Measurements from ENCODE around the gene TMEM209.
"Not testable (repeated sequence)": the region's sequence is repeated elsewhere in the genome, so short reads cannot be mapped to it uniquely, and the experiment has no call there.

TMEM209 gene

GRCh38 chr7:130231792-130232191 is 26.6 kb upstream of the TMEM209 start (continued):
- TF ChIP-seq ZNF660 (tag by site-specific recombination; IDR thresholded peaks at IDR 0.05) = no peak

GRCh38 chr7:130229981-130230380 is 24.8 kb upstream of the TMEM209 start:
- H3K9me3 ChIP-seq (ENCODE audit: control insufficient read depth, insufficient read depth, low read depth, low read length); H3K4me3 ChIP-seq (ENCODE audit: low read depth, low read length); H3K36me3 ChIP-seq (ENCODE audit: control insufficient read depth in 2 of 2, insufficient read depth in 1 of 2, low read length in 2 of 2); H3K27ac ChIP-seq (ENCODE audit: extremely low read depth, low read depth, low read length); H3K4me1 ChIP-seq (ENCODE audit: control insufficient read depth, insufficient read depth, low read length): not testable (repeated sequence)
- CTCF ChIA-PET = interaction anchor here (0.6 kb wide), 1 partner anchor 146 kb away, joined by 3 read pairs; no protein-coding TSS in a partner anchor
- POLR2A ChIA-PET = interaction anchor here (1.4 kb wide), 1 partner anchor 25 kb away, joined by 3 read pairs; the partner anchor contains the start of gene TMEM209

DNA sequence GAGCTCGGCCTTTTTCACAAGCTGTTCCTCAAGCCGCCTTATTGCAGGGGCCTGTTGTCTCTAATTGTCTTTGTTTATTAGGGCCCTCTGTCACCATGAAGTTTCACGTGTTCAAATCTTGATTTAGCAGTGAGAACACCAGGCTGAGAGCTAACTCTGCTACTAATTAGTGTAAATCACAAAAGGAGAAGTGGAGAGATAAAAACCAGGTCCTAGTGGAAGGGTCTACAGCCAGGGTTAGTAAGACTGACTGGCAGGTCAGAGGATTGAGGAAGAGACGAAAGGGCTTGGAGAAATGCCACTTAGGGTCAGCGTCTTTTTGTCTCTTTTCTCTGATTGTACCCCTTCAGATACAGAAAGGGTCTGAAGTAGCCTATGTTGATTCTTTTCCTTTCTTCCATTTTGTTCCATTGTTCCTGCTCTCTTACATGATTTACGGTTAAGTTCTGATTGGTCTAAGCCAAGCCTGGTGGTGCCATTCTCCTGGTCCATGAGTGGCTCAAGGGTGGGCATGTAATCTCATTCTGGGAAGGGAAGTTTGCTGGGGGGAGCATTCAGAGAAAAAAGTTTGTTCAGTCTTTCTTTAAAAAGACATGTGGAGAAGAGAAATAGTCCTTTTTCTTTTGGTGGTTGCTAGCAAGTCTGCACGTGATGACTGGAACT is 23.8 kb upstream of the TMEM209 start:
- POLR2A ChIA-PET = no interaction called here
- CTCF ChIA-PET = no interaction called here
- TF ChIP-seq GLIS2 (tag by site-specific recombination; IDR thresholded peaks at IDR 0.05) (no peak), ZNF211 (tag by site-specific recombination; IDR thresholded peaks at IDR 0.05; ENCODE audit: low read depth) (no peak), ZNF660 (tag by site-specific recombination; IDR thresholded peaks at IDR 0.05) (no peak), ZNF544 (tag by site-specific recombination; IDR thresholded peaks at IDR 0.05) (no peak), ZNF174 (tag by site-specific recombination; IDR thresholded peaks at IDR 0.05) (no peak), ZNF354C (tag by site-specific recombination; IDR thresholded peaks at IDR 0.05; ENCODE audit: borderline replicate concordance, low read depth) (no peak), ZNF645 (tag by site-specific recombination; IDR thresholded peaks at IDR 0.05) (no peak), ZNF266 (tag by site-specific recombination; IDR thresholded peaks at IDR 0.05; ENCODE audit: low read depth) (no peak), ZNF19 (tag by site-specific recombination; IDR thresholded peaks at IDR 0.05; ENCODE audit: low read depth) (no peak), ZNF692 (tag by site-specific recombination; IDR thresholded peaks at IDR 0.05) (no peak)
- TF ChIP-seq, protein P1, sequence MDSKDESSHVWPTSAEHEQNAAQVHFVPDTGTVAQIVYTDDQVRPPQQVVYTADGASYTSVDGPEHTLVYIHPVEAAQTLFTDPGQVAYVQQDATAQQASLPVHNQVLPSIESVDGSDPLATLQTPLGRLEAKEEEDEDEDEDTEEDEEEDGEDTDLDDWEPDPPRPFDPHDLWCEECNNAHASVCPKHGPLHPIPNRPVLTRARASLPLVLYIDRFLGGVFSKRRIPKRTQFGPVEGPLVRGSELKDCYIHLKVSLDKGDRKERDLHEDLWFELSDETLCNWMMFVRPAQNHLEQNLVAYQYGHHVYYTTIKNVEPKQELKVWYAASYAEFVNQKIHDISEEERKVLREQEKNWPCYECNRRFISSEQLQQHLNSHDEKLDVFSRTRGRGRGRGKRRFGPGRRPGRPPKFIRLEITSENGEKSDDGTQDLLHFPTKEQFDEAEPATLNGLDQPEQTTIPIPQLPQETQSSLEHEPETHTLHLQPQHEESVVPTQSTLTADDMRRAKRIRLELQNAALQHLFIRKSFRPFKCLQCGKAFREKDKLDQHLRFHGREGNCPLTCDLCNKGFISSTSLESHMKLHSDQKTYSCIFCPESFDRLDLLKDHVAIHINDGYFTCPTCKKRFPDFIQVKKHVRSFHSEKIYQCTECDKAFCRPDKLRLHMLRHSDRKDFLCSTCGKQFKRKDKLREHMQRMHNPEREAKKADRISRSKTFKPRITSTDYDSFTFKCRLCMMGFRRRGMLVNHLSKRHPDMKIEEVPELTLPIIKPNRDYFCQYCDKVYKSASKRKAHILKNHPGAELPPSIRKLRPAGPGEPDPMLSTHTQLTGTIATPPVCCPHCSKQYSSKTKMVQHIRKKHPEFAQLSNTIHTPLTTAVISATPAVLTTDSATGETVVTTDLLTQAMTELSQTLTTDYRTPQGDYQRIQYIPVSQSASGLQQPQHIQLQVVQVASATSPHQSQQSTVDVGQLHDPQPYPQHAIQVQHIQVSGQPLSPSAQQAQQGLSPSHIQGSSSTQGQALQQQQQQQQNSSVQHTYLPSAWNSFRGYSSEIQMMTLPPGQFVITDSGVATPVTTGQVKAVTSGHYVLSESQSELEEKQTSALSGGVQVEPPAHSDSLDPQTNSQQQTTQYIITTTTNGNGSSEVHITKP (tag by site-specific recombination; IDR thresholded peaks at IDR 0.05) = no peak
- TF ChIP-seq, protein P2, sequence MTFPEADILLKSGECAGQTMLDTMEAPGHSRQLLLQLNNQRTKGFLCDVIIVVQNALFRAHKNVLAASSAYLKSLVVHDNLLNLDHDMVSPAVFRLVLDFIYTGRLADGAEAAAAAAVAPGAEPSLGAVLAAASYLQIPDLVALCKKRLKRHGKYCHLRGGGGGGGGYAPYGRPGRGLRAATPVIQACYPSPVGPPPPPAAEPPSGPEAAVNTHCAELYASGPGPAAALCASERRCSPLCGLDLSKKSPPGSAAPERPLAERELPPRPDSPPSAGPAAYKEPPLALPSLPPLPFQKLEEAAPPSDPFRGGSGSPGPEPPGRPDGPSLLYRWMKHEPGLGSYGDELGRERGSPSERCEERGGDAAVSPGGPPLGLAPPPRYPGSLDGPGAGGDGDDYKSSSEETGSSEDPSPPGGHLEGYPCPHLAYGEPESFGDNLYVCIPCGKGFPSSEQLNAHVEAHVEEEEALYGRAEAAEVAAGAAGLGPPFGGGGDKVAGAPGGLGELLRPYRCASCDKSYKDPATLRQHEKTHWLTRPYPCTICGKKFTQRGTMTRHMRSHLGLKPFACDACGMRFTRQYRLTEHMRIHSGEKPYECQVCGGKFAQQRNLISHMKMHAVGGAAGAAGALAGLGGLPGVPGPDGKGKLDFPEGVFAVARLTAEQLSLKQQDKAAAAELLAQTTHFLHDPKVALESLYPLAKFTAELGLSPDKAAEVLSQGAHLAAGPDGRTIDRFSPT (tag by site-specific recombination; IDR thresholded peaks at IDR 0.05) = no peak

More for the DNA sequence above, 23.8 kb upstream of the TMEM209 start:
- H3K36me3 ChIP-seq (ENCODE audit: control insufficient read depth in 2 of 2, insufficient read depth in 1 of 2, low read length in 2 of 2) = no peaks in the 10 kb centered on the region
- no peak overlapping the region for H3K27ac ChIP-seq (ENCODE audit: extremely low read depth, low read depth, low read length)
- no peaks in the 10 kb centered on the region for H3K9me3 ChIP-seq (ENCODE audit: control insufficient read depth, insufficient read depth, low read depth, low read length)
- no peaks in the 10 kb centered on the region for H3K4me1 ChIP-seq (ENCODE audit: control insufficient read depth, insufficient read depth, low read length)
- H3K4me3 ChIP-seq (ENCODE audit: low read depth, low read length) = no peak overlapping the region
